Peyer's patch (tissue), 4 donors: Measurements from ENCODE around the gene TNNC1. TPM values are rescaled to one million over a fixed set of nuclear protein-coding genes. Genes with fewer than 3 reads are reported as not detected.

Experiments
- DNase-seq, 3 donors: peaks; one replicate each; pipeline ENCODE4 v3.0.0-alpha.2; 2017 to 2019
- H3K27ac ChIP-seq, 4 donors: fragments of 200-600 bp; sonication (generic); one replicate each; pipeline ENCODE4 v1.5.1; 2016 to 2019
- H3K27me3 ChIP-seq, 2 donors: fragments of 200-600 bp; sonication (generic); one replicate each; pipeline ENCODE4 v1.5.1; 2019
- H3K36me3 ChIP-seq, 3 donors: fragments of 200-600 bp; sonication (generic); one replicate each; pipeline ENCODE4 v1.5.1; 2016 to 2019
- H3K4me1 ChIP-seq, 4 donors: fragments of 200-600 bp; sonication (generic); one replicate each; pipeline ENCODE4 v1.5.1; 2016 to 2019
- H3K4me3 ChIP-seq, 4 donors: fragments of 200-600 bp; sonication (generic); 1 replicate in 3 of 4; 2 replicates in 1 of 4; pipeline ENCODE4 v1.5.1; 2016 to 2019; ENCODE audit warnings: mild to moderate bottlenecking in 1 of 4
- H3K9me3 ChIP-seq, 4 donors: fragments of 200-600 bp; sonication (generic); one replicate each; pipeline ENCODE4 v1.5.1; 2016 to 2019; ENCODE audit warnings: mild to moderate bottlenecking in 1 of 4
- POLR2A ChIP-seq, 2 donors: fragments of 450-650 bp; IDR thresholded peaks; one replicate each; pipeline ENCODE4 v1.5.1; 2017; ENCODE audit warnings: antibody characterized with exemption in 2 of 2, mild to moderate bottlenecking in 2 of 2, moderate library complexity in 2 of 2
- total RNA-seq, 4 donors: library from RNA; depleted of rRNA; stranded (reverse); fragments of >200 nt; gene quantifications; one replicate each; pipeline ENCODE4 v1.1.0, GENCODE V29; 2016
- TF ChIP-seq, protein P1 (sequence below), 6 experiments: fragments of 450-650 bp in 4 of 6; fragments of 200-600 bp in 2 of 6; sonication (generic) in 1 of 6; IDR thresholded peaks; one replicate each; pipeline ENCODE4 v1.5.1; 2017 to 2019; ENCODE audit warnings: antibody characterized with exemption in 6 of 6, mild to moderate bottlenecking in 3 of 6, moderate library complexity in 1 of 6

TNNC1 gene
- total RNA-seq, 4 donors from 2014 or later: not detected

DNA sequence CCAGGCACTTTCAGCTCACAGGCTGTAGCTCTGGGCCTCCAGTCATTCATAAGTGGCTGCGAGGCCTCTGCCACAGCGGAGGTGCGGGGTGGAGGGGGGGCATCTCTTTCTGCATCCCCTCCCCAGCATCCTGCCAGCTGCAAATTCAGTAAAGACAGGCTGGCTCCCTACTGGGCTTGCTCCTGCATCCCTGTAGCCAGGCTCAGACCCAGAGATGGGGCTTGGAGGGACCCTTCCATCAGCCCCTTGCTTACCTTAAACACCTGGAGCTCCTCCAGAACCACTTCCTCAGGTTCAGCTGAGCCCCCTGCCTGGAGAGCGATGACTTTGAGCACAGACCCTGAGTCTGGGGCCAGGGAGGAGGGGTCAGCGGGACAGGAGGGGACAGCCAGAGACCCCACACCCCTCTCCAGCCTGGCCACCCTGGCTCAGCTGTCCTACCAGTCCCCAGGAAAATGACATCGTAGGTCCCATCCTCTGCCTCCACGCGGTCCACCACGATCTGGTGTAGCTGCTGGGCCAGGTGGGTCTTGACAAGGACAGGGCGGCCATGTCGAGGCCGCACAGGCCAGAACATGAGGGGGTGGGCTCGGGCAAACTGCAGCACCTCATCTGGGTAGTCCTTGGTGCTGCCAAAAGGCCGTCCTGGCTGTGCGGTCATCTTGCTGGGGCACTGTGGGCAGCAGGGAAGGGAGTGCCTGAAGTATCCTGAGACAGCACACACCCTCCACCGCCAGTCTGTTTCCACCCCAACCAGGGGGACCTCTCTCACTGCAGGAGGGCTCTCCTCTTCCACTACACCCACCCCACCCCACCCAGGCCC is 14.2 kb downstream of the TNNC1 start:
- H3K27ac ChIP-seq: no peak overlapping the region
- H3K9me3 ChIP-seq: no peaks in the 10 kb centered on the region
- no peaks in the 10 kb centered on the region for H3K36me3 ChIP-seq
- TF ChIP-seq, protein P1, sequence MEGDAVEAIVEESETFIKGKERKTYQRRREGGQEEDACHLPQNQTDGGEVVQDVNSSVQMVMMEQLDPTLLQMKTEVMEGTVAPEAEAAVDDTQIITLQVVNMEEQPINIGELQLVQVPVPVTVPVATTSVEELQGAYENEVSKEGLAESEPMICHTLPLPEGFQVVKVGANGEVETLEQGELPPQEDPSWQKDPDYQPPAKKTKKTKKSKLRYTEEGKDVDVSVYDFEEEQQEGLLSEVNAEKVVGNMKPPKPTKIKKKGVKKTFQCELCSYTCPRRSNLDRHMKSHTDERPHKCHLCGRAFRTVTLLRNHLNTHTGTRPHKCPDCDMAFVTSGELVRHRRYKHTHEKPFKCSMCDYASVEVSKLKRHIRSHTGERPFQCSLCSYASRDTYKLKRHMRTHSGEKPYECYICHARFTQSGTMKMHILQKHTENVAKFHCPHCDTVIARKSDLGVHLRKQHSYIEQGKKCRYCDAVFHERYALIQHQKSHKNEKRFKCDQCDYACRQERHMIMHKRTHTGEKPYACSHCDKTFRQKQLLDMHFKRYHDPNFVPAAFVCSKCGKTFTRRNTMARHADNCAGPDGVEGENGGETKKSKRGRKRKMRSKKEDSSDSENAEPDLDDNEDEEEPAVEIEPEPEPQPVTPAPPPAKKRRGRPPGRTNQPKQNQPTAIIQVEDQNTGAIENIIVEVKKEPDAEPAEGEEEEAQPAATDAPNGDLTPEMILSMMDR (IDR thresholded peaks at IDR 0.05): no peak
- no peak for TF ChIP-seq POLR2A (IDR thresholded peaks at IDR 0.05)
- peaks cover 0 to 9% (median 0%) of the 10 kb centered on the region in 4 donors for H3K4me1 ChIP-seq
- H3K27me3 ChIP-seq: no peaks in the 10 kb centered on the region
- no peak overlapping the region for H3K4me3 ChIP-seq
- peak in 1 of 3 donors; percentile 32 for DNase-seq

DNA sequence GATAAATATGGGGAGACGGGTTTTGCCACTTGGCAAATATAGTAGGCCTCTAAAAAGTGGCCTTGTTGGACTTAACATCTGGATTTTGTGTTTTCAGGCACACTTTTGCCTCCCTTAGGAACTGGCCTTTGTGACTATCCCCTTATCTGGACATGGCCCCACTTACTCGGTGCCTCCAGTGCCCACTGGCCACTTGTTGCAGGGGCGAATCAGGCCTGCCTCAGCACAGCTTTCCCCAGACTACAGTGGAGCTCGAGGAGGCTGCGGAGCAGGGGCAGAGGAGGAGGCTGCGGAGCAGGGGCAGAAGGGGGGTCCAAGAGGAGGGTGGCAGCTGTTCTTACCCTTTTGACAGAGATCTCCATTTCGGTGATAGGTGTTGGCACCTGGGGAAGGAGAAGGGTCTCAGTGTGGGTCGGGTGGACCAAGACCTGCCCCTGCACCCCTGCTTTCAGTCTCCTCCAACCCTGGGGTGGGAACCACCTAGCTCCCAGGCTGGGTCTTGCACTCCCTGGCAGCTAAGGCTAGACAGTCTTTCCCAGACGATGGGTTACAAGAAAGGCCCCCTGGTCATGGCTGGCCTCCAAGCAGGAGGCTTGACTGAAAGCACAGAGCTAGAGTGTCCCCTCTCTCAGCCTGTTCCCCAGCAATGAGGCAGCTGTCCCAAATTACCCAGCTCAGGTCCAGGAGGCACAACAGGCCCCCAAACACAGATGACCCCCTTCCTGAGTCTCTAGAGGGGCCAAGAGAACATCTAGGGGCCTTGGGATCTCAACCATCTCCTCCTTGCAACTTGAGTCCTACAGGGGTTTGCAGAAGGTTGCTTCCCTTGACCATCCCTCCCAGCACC is 15.0 kb downstream of the TNNC1 start:
- H3K27me3 ChIP-seq: no peaks in the 10 kb centered on the region
- H3K9me3 ChIP-seq: no peaks in the 10 kb centered on the region
- no peak overlapping the region for H3K4me3 ChIP-seq
- TF ChIP-seq, protein P1 (IDR thresholded peaks at IDR 0.05): no peak
- no peak for TF ChIP-seq POLR2A (IDR thresholded peaks at IDR 0.05)
- H3K27ac ChIP-seq: no peak overlapping the region
- DNase-seq: peak in 1 of 3 donors; percentile 23
- peaks cover 0 to 11% (median 0%) of the 10 kb centered on the region in 4 donors for H3K4me1 ChIP-seq
- no peaks in the 10 kb centered on the region for H3K36me3 ChIP-seq

DNA sequence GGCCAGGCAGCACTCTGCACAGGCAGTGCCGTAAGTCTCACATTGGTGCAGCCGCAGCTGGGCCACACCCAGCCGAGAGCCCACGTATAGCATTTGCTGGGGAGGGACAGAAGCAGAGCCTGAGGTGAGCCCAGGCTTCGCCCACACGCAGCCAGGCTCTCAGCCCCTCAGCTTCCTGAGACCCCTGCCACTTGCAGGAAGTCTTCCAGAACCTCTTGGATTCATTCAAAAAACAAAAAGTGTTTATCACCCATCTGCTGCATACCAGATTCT is 15.8 kb downstream of the TNNC1 start:
- Histone ChIP-seq H3K4me1 (peaks cover 0 to 18% (median 0%) of the 10 kb centered on the region in 4 donors), H3K4me3 (peak overlapping the region in 1 of 4 donors; percentile 7), H3K9me3 (no peaks in the 10 kb centered on the region), H3K27me3 (no peaks in the 10 kb centered on the region), H3K36me3 (no peaks in the 10 kb centered on the region), H3K27ac (no peak overlapping the region)
- DNase-seq: no peak
- TF ChIP-seq POLR2A (IDR thresholded peaks at IDR 0.05): no peak
- TF ChIP-seq, protein P1 (IDR thresholded peaks at IDR 0.05): no peak

DNA sequence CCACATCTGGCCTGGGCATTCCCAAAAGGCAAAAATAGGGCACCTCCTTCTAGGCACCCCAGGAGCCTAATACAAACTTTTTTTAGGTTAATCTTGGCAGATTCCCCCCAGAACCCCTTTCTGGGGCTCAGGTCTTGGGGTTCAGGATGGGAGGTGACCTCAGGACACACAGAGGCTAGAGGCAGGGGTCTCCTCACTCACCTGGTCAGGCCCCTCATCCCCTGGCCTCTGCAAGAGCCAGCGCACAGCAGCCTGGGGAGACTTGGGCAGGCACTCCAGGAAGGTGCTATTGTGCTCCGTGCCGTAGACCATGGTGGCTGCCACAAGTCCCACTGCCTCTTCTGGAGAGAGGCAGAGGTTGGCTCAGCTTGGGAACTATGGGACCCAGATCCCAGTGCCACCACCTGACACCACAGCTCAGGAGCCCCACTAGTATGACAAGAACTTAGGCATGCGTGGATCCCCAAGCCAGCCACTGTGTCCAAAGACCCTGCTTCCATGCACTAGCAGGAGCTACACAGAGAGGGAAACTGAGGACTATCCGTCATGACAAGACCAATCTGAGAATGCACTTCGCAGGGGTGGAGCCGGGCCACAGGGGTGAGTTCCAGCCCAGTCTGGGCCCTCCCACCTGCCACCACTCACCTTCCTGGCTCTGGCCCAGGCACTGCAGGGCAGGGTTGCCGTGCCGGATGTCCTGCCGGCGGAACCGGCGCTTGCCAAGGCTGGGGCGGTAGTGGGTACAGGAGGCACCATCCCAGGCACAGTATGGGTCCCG is 16.3 kb downstream of the TNNC1 start:
- Histone ChIP-seq H3K4me3 (peak overlapping the region in 1 of 4 donors; percentile 7), H3K27me3 (no peaks in the 10 kb centered on the region), H3K4me1 (peaks cover 0 to 24% (median 0%) of the 10 kb centered on the region in 4 donors), H3K36me3 (no peaks in the 10 kb centered on the region), H3K27ac (no peak overlapping the region), H3K9me3 (no peaks in the 10 kb centered on the region)
- TF ChIP-seq, protein P1 (IDR thresholded peaks at IDR 0.05): no peak
- no peak for TF ChIP-seq POLR2A (IDR thresholded peaks at IDR 0.05)
- DNase-seq: peak in 2 of 3 donors; percentile 69 to 78

DNA sequence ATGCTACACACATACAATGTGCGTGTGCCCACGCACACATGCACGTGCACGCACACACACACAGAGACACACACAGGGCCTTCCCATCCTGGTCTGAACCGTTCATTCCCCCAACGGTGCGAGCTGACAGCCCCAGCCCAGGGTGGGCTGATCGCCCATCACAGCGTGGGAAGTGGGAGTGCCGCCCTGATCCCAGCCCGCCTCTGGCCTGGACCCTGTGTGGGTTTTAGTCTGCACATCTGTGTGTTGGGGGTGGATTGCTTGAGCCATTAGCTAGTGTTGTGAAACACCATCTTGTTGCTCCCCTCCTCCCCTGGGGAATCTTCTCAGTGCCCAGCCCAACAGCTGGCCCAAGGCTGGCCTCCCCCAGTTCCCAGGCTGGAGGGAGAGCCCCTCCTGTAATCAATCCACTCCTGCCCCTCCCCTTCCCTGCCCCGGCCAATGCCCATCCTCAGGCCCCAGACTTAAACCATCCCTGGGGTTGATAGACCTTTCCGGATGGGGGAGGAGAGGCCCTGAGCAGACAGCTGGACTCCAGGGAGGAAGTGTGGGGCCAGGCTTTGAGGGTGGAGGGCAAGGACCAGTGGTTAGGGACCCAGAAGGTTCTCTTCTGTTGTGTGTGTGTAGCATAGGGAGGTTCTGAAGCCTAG is 17.2 kb downstream of the TNNC1 start:
- Histone ChIP-seq H3K4me1 (peaks cover 0 to 26% (median 0%) of the 10 kb centered on the region in 4 donors), H3K9me3 (no peaks in the 10 kb centered on the region), H3K27ac (no peak overlapping the region), H3K27me3 (no peaks in the 10 kb centered on the region), H3K4me3 (no peak overlapping the region), H3K36me3 (no peaks in the 10 kb centered on the region)
- TF ChIP-seq POLR2A (IDR thresholded peaks at IDR 0.05): no peak
- TF ChIP-seq, protein P1 (IDR thresholded peaks at IDR 0.05): no peak
- DNase-seq: peak in 2 of 3 donors; percentile 40 to 43
